ENCODE measurements around the gene EDN3. TPM values are rescaled to one million over a fixed set of nuclear protein-coding genes. Genes with fewer than 3 reads are reported as not detected.

Gene EDN3
- polyA plus RNA-seq, 1 donor (not counting 4 experiments of a cell fraction or from before 2014, with no cell fraction given), result not detected

DNA sequence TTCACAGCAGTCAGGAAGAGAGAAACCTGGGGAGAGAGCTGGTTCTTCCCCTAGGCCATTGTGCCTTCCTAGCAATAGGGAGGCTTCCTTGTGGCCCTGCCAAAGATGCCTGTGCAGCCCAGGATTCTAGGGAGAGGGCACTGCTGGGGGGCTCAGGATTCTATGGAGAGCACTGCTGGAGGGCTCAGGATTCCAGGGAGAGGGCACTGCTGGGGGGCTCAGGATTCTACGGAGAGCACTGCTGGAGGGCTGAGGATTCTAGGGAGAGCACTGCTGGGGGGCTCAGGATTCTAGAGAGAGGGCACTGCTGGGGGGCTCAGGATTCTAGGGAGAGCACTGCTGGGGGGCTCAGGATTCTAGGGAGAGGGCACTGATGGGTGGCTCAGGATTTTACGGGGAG is 25.8 kb downstream of the EDN3 start:
- no peak overlapping the region for H3K9ac ChIP-seq (ENCODE audit: control insufficient read depth, extremely low read depth, insufficient read depth, low read length)
- dilution Hi-C loops (cut with MboI; ENCODE audit: extremely low pct_ligation_motif_present, low sequenced_read_pairs), result no loop called here
- H3K27ac ChIP-seq (ENCODE audit: control insufficient read depth, insufficient read depth, low read length), result no peak overlapping the region
- no peak overlapping the region for H3K4me3 ChIP-seq (ENCODE audit: control insufficient read depth in 2 of 3, extremely low read depth in 1 of 3, insufficient read depth in 2 of 3, low read depth in 1 of 3, low read length in 3 of 3)
- no peak overlapping the region for H2AFZ ChIP-seq (ENCODE audit: control insufficient read depth, low read length)
- DNase-seq (ENCODE audit: low read depth, low spot score) (no peak), FAIRE-seq (no peak)
- no peaks in the 10 kb centered on the region for H3K9me1 ChIP-seq (ENCODE audit: control insufficient read depth, extremely low read depth, insufficient read depth, low read length)
- no peaks in the 10 kb centered on the region for H3K4me1 ChIP-seq (ENCODE audit: control insufficient read depth, extremely low read depth, insufficient read depth, low read length)
- TF ChIP-seq, protein P1, sequence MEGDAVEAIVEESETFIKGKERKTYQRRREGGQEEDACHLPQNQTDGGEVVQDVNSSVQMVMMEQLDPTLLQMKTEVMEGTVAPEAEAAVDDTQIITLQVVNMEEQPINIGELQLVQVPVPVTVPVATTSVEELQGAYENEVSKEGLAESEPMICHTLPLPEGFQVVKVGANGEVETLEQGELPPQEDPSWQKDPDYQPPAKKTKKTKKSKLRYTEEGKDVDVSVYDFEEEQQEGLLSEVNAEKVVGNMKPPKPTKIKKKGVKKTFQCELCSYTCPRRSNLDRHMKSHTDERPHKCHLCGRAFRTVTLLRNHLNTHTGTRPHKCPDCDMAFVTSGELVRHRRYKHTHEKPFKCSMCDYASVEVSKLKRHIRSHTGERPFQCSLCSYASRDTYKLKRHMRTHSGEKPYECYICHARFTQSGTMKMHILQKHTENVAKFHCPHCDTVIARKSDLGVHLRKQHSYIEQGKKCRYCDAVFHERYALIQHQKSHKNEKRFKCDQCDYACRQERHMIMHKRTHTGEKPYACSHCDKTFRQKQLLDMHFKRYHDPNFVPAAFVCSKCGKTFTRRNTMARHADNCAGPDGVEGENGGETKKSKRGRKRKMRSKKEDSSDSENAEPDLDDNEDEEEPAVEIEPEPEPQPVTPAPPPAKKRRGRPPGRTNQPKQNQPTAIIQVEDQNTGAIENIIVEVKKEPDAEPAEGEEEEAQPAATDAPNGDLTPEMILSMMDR (optimal IDR thresholded peaks at IDR 0.05 in 1 of 3, IDR thresholded peaks at IDR 0.05 in 1 of 3, conservative IDR thresholded peaks at IDR 0.05 in 1 of 3; ENCODE audit: extremely low read depth in 1 of 3, insufficient read depth in 2 of 3, low read length in 3 of 3), result no peak
- TF ChIP-seq EZH2 (IDR thresholded peaks at IDR 0.05; ENCODE audit: low read length), result no peak
- H3K36me3 ChIP-seq (ENCODE audit: control insufficient read depth in 2 of 2, extremely low read depth in 1 of 2, insufficient read depth in 2 of 2, low read length in 2 of 2), result no peaks in the 10 kb centered on the region
- H3K27me3 ChIP-seq (ENCODE audit: control insufficient read depth, extremely low read depth, insufficient read depth, low read length), result no peaks in the 10 kb centered on the region
- H3K9me3 ChIP-seq (ENCODE audit: control insufficient read depth, low read depth, low read length), result no peaks in the 10 kb centered on the region
- no peak overlapping the region for H3K4me2 ChIP-seq (ENCODE audit: control insufficient read depth, extremely low read depth, insufficient read depth, low read depth, low read length)
- H4K20me1 ChIP-seq (ENCODE audit: control insufficient read depth, extremely low read depth, insufficient read depth, low read length), result no peaks in the 10 kb centered on the region
- no peaks in the 10 kb centered on the region for H3K79me2 ChIP-seq (ENCODE audit: control insufficient read depth, insufficient read depth, low read length)

DNA sequence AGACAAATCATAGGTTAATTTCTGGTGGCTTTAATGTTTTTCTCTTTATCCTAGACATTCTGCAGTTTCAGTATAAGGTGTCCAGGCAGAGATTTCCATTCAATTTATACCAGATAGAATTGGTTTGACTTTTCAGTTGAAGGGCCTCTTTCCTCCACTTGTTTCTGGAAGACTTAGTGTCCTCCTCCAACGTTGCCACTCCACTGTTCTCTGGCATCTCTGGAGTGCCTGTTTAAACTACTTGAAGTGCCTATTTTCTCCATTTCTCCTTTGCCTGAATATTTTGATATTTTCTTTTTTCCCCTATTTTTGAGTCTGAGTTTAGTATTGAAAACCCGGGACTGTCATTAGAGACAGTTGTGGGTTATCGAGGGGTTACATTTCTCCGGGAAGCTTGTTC is 27.7 kb downstream of the EDN3 start:
- no peak overlapping the region for H3K27ac ChIP-seq (ENCODE audit: control insufficient read depth, insufficient read depth, low read length)
- no peaks in the 10 kb centered on the region for H3K79me2 ChIP-seq (ENCODE audit: control insufficient read depth, insufficient read depth, low read length)
- H4K20me1 ChIP-seq (ENCODE audit: control insufficient read depth, extremely low read depth, insufficient read depth, low read length), result no peaks in the 10 kb centered on the region
- dilution Hi-C loops (cut with MboI; ENCODE audit: extremely low pct_ligation_motif_present, low sequenced_read_pairs), result no loop called here
- H2AFZ ChIP-seq (ENCODE audit: control insufficient read depth, low read length), result no peak overlapping the region
- DNase-seq (ENCODE audit: low read depth, low spot score) (no peak), FAIRE-seq (no peak)
- no peak for TF ChIP-seq EZH2 (IDR thresholded peaks at IDR 0.05; ENCODE audit: low read length)
- TF ChIP-seq, protein P1 (optimal IDR thresholded peaks at IDR 0.05 in 1 of 3, IDR thresholded peaks at IDR 0.05 in 1 of 3, conservative IDR thresholded peaks at IDR 0.05 in 1 of 3; ENCODE audit: extremely low read depth in 1 of 3, insufficient read depth in 2 of 3, low read length in 3 of 3), result no peak
- H3K4me3 ChIP-seq (ENCODE audit: control insufficient read depth in 2 of 3, extremely low read depth in 1 of 3, insufficient read depth in 2 of 3, low read depth in 1 of 3, low read length in 3 of 3), result no peak overlapping the region
- H3K4me1 ChIP-seq (ENCODE audit: control insufficient read depth, extremely low read depth, insufficient read depth, low read length), result no peaks in the 10 kb centered on the region
- H3K36me3 ChIP-seq (ENCODE audit: control insufficient read depth in 2 of 2, extremely low read depth in 1 of 2, insufficient read depth in 2 of 2, low read length in 2 of 2), result no peaks in the 10 kb centered on the region
- no peaks in the 10 kb centered on the region for H3K9me3 ChIP-seq (ENCODE audit: control insufficient read depth, low read depth, low read length)
- no peak overlapping the region for H3K9ac ChIP-seq (ENCODE audit: control insufficient read depth, extremely low read depth, insufficient read depth, low read length)
- no peaks in the 10 kb centered on the region for H3K9me1 ChIP-seq (ENCODE audit: control insufficient read depth, extremely low read depth, insufficient read depth, low read length)
- no peak overlapping the region for H3K4me2 ChIP-seq (ENCODE audit: control insufficient read depth, extremely low read depth, insufficient read depth, low read depth, low read length)
- no peaks in the 10 kb centered on the region for H3K27me3 ChIP-seq (ENCODE audit: control insufficient read depth, extremely low read depth, insufficient read depth, low read length)

Data from keratinocyte (primary cell).